Measurements from ENCODE around the gene USP35.

GRCh38 chr11:78201096-78201818, 12.5 kb downstream of the USP35 start:
- no peak for TF ChIP-seq EZH2phosphoT487 (conservative IDR thresholded peaks at IDR 0.05; ENCODE audit: low read length)
- no peak for TF ChIP-seq CTCF (IDR thresholded peaks at IDR 0.05; ENCODE audit: insufficient read depth, low read length, poor library complexity, severe bottlenecking)
